ACC112 (cell line): ENCODE results near the gene STX16.

Source experiments
- H2AFZ ChIP-seq: fragments of 200-600 bp; sonication (generic); one replicate; pipeline ENCODE4 v1.6.0; 2017; ENCODE audit warnings: antibody characterized with exemption, low read length; ENCODE audit not compliant: unreplicated experiment
- H3K27ac ChIP-seq: fragments of 200-600 bp; sonication (generic); 2 replicates; pipeline ENCODE4 v1.5.1; 2014; ENCODE audit warnings: low read depth, mild to moderate bottlenecking, antibody characterized with exemption, low read length, moderate library complexity
- H3K27me3 ChIP-seq: fragments of 200-600 bp; sonication (generic); 2 replicates; pipeline ENCODE4 v1.6.1; 2014; ENCODE audit warnings: mild to moderate bottlenecking, antibody characterized with exemption, low read length, moderate library complexity, mixed read lengths; ENCODE audit not compliant: insufficient read depth
- H3K36me3 ChIP-seq: fragments of 200-600 bp; sonication (generic); 2 replicates; pipeline ENCODE4 v1.6.1; 2016; ENCODE audit warnings: mild to moderate bottlenecking, antibody characterized with exemption, low read length, moderate library complexity, mixed read lengths; ENCODE audit not compliant: insufficient read depth
- H3K4me1 ChIP-seq: fragments of 200-600 bp; sonication (generic); one replicate; pipeline ENCODE4 v1.6.1; 2016; ENCODE audit warnings: low read length, mixed read lengths; ENCODE audit not compliant: insufficient read depth, unreplicated experiment, control insufficient read depth
- H3K4me3 ChIP-seq: fragments of 200-600 bp; sonication (generic); 2 replicates; pipeline ENCODE4 v1.5.1; 2014; ENCODE audit warnings: mild to moderate bottlenecking, low read depth, low read length
- H3K79me2 ChIP-seq: fragments of 200-600 bp; sonication (generic); one replicate; pipeline ENCODE4 v1.6.0; 2016; ENCODE audit warnings: low read length; ENCODE audit not compliant: control insufficient read depth, unreplicated experiment, insufficient read depth

STX16 gene

GRCh38 chr20:58700823-58701222 lies 49.7 kb downstream of the STX16 start:
- Histone ChIP-seq H3K27me3 (no peaks in the 10 kb centered on the region), H3K36me3 (peaks cover 45% of the 10 kb centered on the region), H3K4me3 (no peak overlapping the region), H2AFZ (no peak overlapping the region), H3K27ac (no peak overlapping the region), H3K79me2 (no peaks in the 10 kb centered on the region), H3K4me1 (no peaks in the 10 kb centered on the region)

- H3K36me3 ChIP-seq = peaks cover 45% of the 10 kb centered on the region
- no peak overlapping the region for H2AFZ ChIP-seq
- H3K4me3 ChIP-seq = no peak overlapping the region
- no peaks in the 10 kb centered on the region for H3K79me2 ChIP-seq
- H3K4me1 ChIP-seq = no peaks in the 10 kb centered on the region
- no peaks in the 10 kb centered on the region for H3K27me3 ChIP-seq
- H3K27ac ChIP-seq = no peak overlapping the region
These were observed 50.5 kb downstream of the STX16 start for GRCh38 chr20:58701431-58702160.

GRCh38 chr20:58702161-58702510 lies 51.1 kb downstream of the STX16 start:
- Histone ChIP-seq H3K36me3 (peaks cover 45% of the 10 kb centered on the region), H3K27ac (no peak overlapping the region), H3K79me2 (no peaks in the 10 kb centered on the region), H2AFZ (no peak overlapping the region), H3K4me3 (no peak overlapping the region), H3K4me1 (no peaks in the 10 kb centered on the region), H3K27me3 (no peaks in the 10 kb centered on the region)

GRCh38 chr20:58702859-58703648 lies 52.0 kb downstream of the STX16 start:
- peaks cover 45% of the 10 kb centered on the region for H3K36me3 ChIP-seq
- no peak overlapping the region for H3K27ac ChIP-seq

GRCh38 chr20:58703765-58704371 lies 52.8 kb downstream of the STX16 start:
- no peaks in the 10 kb centered on the region for H3K79me2 ChIP-seq
- H3K4me3 ChIP-seq = no peak overlapping the region
- peaks cover 45% of the 10 kb centered on the region for H3K36me3 ChIP-seq

More at GRCh38 chr20:58702859-58703648, 52.0 kb downstream of the STX16 start:
- Histone ChIP-seq H3K79me2 (no peaks in the 10 kb centered on the region), H3K4me1 (no peaks in the 10 kb centered on the region), H3K4me3 (no peak overlapping the region), H3K27me3 (no peaks in the 10 kb centered on the region), H2AFZ (no peak overlapping the region)

DNA sequence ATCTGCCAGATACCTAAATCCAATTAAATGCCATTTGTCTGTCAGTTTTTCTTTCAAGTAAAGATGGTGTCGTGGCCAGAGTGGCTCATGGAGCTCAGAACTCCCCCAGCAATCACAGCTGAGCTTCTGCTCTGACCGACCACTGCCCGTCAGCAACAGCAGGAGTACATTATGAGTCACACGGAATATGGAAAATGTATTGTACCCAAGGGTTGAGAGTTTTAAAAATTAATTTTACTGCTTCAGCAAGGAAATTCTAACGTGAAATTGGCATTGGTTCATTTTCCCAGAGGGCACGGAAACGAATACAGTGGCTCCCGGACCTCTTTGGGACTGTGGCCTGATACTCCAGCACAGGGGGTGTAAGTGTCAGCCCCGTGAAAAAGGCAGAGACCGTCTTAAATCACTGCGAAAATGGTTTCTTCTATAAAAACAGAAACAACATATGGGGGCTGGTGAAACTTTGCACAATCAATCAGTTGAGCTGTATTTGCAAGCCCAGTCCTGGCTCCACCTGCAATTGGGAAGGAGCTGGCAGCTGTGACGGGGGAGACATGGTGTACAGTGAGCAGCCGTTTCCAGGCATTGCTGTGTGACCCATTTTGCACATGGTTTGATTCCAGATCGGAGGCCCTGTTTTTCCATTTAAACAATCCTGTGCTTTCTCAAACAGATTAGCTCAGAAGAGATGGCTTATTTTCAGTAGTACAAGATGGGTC lies 54.3 kb downstream of the STX16 start:
- Histone ChIP-seq H3K4me1 (no peaks in the 10 kb centered on the region), H3K36me3 (peaks cover 40% of the 10 kb centered on the region), H2AFZ (no peak overlapping the region), H3K79me2 (no peaks in the 10 kb centered on the region), H3K4me3 (no peak overlapping the region), H3K27me3 (no peaks in the 10 kb centered on the region), H3K27ac (no peak overlapping the region)

More at GRCh38 chr20:58703765-58704371, 52.8 kb downstream of the STX16 start:
- Histone ChIP-seq H3K27ac (no peak overlapping the region), H2AFZ (no peak overlapping the region), H3K27me3 (no peaks in the 10 kb centered on the region), H3K4me1 (no peaks in the 10 kb centered on the region)

DNA sequence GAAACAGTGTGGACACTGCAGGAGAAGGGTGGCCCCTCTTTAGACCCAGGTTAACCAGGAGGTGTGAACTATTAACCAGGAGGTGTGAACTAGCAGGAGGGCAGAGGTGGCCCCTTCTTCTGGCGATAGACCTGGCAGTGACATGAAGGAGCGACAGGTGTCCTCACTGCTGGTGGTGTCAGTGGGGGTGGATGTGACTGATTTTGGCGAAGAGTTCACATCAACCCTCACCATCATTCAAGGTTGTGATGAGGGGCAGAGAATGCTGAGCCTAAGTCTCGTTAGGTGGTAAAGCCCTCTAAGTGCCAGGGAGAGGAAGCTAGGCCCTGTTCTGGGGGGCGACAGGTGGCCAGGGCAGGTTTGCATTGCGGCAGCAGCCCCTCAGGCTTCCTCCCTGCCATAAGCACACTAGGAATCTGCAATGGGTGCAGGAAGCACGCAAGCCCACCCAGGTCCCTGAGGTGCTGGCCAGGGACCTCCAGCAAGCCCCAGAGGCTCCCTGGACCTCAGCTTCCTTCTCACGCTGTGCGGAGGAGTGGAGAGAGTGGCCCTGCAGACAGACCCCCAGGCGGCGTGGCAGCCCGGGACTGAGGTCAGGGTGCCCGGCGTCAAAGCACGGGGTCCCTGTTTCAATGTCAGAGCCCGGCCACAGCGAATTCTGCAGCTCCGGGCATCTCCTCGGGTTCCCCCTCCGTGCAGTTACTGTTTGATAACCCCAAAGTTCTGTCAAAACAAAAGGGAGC lies 55.2 kb downstream of the STX16 start:
- H3K27ac ChIP-seq = no peak overlapping the region
- no peaks in the 10 kb centered on the region for H3K27me3 ChIP-seq
- no peaks in the 10 kb centered on the region for H3K4me1 ChIP-seq
- peaks cover 40% of the 10 kb centered on the region for H3K36me3 ChIP-seq
- no peaks in the 10 kb centered on the region for H3K79me2 ChIP-seq
- no peak overlapping the region for H2AFZ ChIP-seq
- H3K4me3 ChIP-seq = no peak overlapping the region

DNA sequence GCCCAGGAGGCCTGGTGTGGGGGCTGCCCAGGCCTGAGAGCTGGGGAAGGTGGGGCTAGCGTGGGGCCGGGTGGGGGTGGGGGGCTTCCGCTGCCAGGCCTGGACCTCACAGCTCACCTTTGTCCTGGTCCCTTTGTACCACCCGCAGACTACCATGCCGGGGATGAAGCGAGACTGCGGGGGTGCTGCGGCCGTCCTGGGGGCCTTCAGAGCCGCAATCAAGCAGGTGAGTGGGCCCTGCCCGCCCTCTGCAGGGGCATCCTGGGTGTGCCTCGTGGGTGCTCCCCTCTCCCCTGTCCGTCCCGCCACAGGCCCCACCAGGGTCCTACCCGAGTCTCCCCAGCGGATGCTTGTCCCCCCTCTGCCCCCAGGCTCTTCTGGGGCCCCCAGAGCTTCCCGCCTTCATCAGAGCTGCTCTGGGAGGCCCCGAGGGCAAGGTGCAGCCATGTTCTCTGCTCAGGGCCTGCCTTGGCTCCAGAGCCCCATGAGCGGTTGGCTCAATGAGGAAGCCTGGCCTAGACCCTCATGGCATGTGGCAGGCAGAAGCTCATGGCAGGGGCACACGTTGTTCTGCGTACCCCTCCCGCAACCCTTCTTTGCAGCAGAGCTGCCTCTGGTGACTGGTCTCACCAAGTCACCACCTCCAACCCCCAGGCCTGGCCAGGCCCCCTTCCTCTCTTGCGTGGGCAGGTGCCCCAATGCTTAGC lies 56.0 kb downstream of the STX16 start:
- Histone ChIP-seq H3K36me3 (peaks cover 33% of the 10 kb centered on the region), H3K4me3 (no peak overlapping the region), H3K27ac (no peak overlapping the region), H3K27me3 (no peaks in the 10 kb centered on the region), H3K79me2 (no peaks in the 10 kb centered on the region), H3K4me1 (no peaks in the 10 kb centered on the region), H2AFZ (no peak overlapping the region)

DNA sequence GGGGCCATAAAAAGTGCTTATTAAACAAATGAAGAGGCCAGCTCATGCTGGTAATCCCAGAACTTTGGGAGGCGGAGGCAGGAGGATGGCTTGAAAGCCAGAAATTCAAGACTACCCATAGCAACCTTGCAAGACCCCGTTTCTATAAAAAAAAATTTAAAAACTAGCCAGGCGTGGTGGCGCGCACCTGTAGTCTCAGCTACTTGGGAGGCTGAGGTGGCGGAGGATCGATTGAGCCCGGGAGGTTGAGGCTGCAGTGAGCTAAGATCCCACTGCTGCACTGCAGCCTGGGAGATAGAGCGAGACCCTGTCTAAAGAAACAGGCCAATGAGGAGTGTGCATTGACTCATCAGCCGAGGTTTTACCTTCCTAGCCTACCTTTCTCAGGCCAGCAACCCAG lies 56.7 kb downstream of the STX16 start:
- Histone ChIP-seq H3K36me3 (peaks cover 26% of the 10 kb centered on the region), H3K27me3 (no peaks in the 10 kb centered on the region), H3K4me1 (no peaks in the 10 kb centered on the region), H3K4me3 (no peak overlapping the region), H3K79me2 (no peaks in the 10 kb centered on the region), H3K27ac (no peak overlapping the region), H2AFZ (no peak overlapping the region)
